ENCODE data around the gene PPP1R7. TPM values are rescaled to one million over a fixed set of nuclear protein-coding genes. Genes with fewer than 3 reads are reported as not detected.

Gene PPP1R7
- total RNA-seq, 1 experiment from 2014 or later = 49.1 TPM

- no peak for DNase-seq (ENCODE audit: low spot score)
- ChIA-PET POLR2A (no interaction called here), CTCF (no interaction called here)
- no peak for ATAC-seq
- no peaks in the 10 kb centered on the region for H3K27me3 Mint-ChIP-seq (ENCODE audit: low read depth)
- no peaks in the 10 kb centered on the region for H3K9me3 Mint-ChIP-seq
- no peak overlapping the region for H3K27ac Mint-ChIP-seq
- H3K36me3 Mint-ChIP-seq = no peaks in the 10 kb centered on the region
- TF ChIP-seq ZNF671 (CRISPR knock-in tag; IDR thresholded peaks at IDR 0.05) (no peak), IRF1 (CRISPR knock-in tag; IDR thresholded peaks at IDR 0.05) (no peak), CBFB (CRISPR knock-in tag; IDR thresholded peaks at IDR 0.05; ENCODE audit: low read depth) (no peak), FOXJ3 (CRISPR knock-in tag; IDR thresholded peaks at IDR 0.05; ENCODE audit: borderline replicate concordance) (no peak), OVOL2 (CRISPR knock-in tag; IDR thresholded peaks at IDR 0.05; ENCODE audit: borderline replicate concordance) (no peak), NFYB (CRISPR knock-in tag; conservative IDR thresholded peaks at IDR 0.05; ENCODE audit: low read depth) (no peak), ARID4B (CRISPR knock-in tag; IDR thresholded peaks at IDR 0.05; ENCODE audit: borderline replicate concordance) (no peak), TEAD1 (CRISPR knock-in tag; IDR thresholded peaks at IDR 0.05) (no peak), MAX (CRISPR knock-in tag; IDR thresholded peaks at IDR 0.05) (no peak), ATF6 (CRISPR knock-in tag; IDR thresholded peaks at IDR 0.05) (no peak), MLX (CRISPR knock-in tag; IDR thresholded peaks at IDR 0.05) (no peak), TEAD4 (CRISPR knock-in tag; IDR thresholded peaks at IDR 0.05) (no peak), AR (CRISPR knock-in tag; IDR thresholded peaks at IDR 0.05) (no peak), JUN (CRISPR knock-in tag; IDR thresholded peaks at IDR 0.05) (no peak), FOXP4 (CRISPR knock-in tag; IDR thresholded peaks at IDR 0.05) (no peak), EMX1 (CRISPR knock-in tag; IDR thresholded peaks at IDR 0.05) (no peak), CREM (CRISPR knock-in tag; IDR thresholded peaks at IDR 0.05) (no peak)
- peaks cover 15% of the 10 kb centered on the region for H3K4me1 Mint-ChIP-seq
- H3K4me3 Mint-ChIP-seq = no peak overlapping the region
These were observed 63.3 kb downstream of the PPP1R7 start for GRCh38 chr2:241213567-241213966.

All from WTC11 (cell line).